ENCODE measurements around the gene AKAP8L.

Gene AKAP8L

DNA sequence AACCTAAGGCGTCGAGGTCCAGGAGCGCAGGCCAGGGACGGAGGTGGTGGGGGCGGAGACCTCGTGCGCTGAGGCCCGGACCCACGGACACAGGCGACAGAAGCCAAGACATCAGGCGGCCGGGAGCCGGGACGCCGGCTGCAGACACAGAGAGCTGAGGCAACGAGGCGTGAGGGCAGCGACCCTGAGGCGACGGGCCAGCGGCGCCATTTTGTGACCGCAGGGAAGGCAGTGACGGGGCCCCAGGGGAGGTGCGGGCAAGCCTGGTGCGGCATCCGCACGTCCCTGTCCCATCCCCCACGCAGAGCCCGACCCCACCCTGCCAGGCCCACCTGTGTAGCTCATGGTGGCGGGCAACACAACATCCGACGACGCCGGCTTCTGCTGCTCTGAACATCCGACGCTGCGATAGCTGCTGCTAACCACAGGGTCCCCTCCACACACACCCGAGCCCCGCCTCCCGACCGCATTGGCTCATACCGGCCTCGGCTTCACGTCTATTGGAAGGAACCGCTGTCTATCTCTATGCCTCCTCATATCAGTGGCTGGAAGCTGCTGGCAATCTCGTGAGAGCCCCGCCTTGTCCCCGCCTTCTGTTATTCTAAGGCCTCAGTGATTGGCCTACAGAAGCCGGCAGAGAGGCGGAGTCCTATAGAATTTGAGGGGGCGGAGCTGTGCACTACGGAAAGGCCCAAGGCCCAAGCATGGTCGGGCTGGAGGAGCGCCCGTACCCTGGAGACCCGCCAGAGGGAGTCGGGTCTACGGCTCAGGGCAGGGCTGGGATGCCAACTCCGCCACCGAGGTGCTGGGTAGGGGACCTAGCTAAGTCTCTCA, at the start of gene AKAP8L:
Gene AKAP8L (minus strand): TSS at position 410 of the 834 bp plus-strand sequence. CDS start 65 bp downstream, at position 345.
- peak; percentile 96 to 98 for DNase-seq (ENCODE audit: low read depth in 2 of 2)

DNA sequence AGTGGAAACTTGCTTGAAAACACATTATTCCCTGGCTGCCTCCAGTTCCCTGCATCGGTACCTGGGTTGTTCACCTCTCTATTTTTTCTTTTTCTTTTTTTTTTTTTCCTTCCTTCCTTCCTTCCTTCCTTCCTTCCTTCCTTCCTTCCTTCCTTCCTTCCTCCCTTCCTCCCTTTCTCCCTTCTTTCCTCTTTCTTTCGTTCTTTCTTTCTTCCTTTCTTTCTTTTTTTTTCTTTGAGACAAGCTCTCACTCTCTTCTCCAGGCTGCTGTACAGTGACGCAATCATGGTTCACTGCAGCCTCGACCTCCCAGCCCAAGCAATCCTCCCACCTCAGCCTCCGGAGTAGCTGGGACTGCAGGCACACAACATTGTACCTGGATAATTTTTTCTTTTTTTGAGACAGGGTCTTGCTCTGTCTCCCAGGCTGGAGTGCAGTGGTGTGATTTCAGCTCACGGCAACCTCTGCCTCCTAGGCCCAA, 49.0 kb upstream of the AKAP8L start:
- no peak for DNase-seq (ENCODE audit: low read depth in 2 of 2)

- DNase-seq (ENCODE audit: low read depth in 2 of 2) = peak in 1 of 2 donors; percentile 48
Measured at GRCh38 chr19:15466851-15467733, 48.3 kb upstream of the AKAP8L start.

DNA sequence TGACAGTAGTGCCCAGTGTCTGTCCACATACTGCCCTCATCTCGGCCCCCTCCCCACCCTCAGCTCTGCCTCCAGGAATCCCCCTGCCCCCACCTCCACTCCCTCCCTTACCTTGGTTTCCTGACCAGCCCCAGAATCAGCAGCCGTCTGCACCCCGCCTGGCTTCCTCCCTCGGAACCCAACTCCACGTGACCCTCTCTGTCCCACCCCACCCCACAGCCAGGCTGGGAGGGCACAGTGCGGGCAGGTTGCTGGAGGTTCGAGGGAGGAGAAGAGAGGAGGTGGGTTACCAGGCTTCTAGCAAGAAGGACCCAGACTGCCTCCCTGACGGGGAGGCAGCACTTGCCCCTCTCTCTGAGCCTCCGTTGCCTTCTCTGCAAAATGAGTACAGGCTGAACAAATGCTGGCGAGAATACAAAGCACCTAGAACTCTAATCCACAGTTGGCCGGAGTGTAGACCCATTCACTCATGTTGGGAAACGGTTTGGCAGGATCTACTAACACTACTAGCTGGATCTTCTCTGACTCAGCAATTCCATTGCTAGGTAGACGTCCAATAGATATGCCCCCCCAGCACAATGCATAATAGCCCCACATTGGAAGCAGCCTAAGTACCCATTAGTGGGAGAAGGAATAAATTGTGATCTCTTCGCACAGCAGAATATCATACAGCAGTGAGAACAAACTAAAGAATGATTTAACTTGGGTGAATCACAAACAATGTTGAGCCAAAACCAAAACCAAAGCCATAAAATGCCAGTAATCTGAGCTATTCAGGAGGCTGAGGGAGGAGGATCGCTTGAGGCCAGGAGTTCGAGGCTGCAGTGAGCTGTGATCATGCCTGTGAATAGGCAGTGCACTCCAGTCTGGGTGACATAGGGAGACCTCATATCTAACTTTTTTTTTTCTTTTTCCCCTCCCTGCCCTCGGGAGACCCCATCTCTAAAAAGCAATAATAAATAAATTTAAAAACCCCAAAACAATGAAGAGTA, 45.9 kb upstream of the AKAP8L start, which contains the start of gene RASAL3:
Gene RASAL3 (minus strand): TSS at position 151 of the 992 bp plus-strand sequence. CDS start 186 bp downstream, outside the sequence.
- DNase-seq (ENCODE audit: low read depth in 2 of 2) = peak in 1 of 2 donors; percentile 47

GRCh38 chr19:15463861-15464371, 45.1 kb upstream of the AKAP8L start:
- DNase-seq (ENCODE audit: low read depth in 2 of 2) = peak; percentile 56 to 63

GRCh38 chr19:15461694-15462093, 42.9 kb upstream of the AKAP8L start:
- no peak for DNase-seq (ENCODE audit: low read depth in 2 of 2)

DNA sequence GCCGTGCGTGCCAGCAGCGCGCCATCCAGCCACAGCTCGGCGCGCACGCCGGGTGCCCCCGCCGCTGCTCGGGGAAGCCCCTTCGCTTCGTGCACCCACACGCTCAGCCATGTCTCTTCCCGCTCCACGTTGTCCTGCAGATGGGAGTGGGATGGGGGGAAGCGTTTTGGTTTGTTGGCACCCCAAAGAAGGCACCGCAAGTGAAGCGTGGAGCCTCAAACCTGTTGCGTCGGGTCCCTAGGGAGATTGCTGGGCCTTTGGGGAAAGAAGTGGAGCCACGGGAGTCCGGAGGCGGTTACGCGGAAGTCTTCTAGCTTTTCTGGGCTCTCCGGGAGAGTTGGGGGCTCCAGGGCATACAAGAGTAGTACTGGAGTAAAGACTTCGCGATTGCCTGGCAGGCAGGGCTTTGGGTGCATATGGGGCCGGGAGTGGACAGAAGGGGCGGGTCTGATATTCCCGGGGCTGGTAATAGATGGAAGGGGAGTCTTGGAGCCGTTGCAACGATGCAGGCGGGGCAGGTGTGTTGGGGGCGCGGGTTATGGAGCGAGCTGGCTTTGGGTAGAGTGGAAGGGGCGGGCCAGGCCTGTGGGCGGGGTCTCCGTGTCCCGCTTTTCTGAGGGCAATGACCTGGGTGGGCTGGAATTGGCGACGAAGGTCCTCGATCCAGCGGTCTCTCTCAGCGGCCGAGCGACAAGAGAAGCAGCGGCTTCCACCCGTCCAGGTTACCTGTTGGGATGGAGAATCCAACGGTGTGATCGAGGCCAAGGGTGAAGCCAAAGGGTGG, 39.1 kb upstream of the AKAP8L start:
- no peak for DNase-seq (ENCODE audit: low read depth in 2 of 2)

GRCh38 chr19:15456871-15457700, 38.3 kb upstream of the AKAP8L start:
- no peak for DNase-seq (ENCODE audit: low read depth in 2 of 2)

DNA sequence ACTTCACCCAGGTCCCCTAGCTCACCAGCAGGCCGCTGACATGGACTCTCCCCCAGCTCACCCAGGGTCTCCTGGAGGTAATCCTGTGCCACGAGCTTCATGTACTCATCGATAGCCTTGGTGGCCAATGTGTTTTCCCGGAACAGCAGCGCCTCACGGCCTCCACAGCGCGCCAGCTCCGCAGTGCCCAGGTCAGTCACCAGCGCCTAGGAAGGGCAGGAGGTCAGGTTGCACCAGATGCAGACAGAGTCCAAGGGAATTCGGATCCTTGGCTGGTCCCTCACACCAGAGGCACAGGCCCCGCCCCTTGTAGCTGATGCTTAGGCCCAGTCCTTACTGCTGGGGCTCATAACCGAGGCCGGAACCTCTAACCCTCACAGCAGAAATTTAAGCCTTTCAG, 37.7 kb upstream of the AKAP8L start:
- no peak for DNase-seq (ENCODE audit: low read depth in 2 of 2)

- DNase-seq (ENCODE audit: low read depth in 2 of 2) = no peak
Measured at GRCh38 chr19:15455996-15456395, 37.2 kb upstream of the AKAP8L start.

DNA sequence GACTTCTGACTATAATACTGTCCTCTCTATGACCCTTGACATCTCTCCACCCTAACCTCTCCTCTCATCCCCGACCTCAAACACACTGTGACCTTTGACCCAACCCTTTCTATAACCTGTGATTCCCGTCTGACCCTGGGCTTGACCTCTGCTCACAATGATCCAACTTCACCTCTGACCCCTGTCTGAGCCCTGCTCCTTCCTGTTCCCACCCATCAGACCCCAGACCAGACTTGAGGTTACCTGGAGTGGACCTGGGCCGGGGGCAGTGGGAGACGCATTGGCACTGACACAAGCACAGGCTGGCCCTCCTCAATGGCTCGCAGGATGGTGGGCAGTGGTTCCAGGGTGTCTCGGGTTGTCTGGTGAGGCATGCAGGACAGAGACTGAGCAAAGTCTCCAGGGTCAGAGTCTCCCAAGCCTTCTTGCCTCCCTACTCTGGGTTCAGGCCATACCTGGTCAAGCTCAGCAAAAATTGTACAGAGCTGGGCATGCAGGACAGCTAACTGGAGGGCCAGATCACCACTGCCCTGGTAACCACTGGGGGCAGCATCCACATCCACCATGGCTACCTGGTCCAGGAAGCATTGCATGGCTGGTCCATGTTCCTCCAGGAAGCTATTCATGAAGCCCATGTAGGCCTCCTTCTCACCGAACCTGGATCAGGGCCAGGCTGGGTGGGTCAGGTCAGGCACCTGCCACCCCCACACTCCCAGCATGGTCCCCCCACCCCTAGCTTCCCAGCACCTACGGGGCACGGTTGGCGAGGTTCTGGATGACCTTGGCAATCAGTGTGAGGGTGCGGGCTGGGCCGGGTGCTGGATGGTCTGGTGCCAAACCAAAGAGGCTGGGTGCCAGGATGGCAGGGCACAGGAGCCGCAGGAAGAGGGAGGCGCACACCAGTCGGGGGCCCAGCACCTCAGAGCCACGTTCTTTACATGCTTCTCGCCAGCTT, 35.4 kb upstream of the AKAP8L start:
- no peak for DNase-seq (ENCODE audit: low read depth in 2 of 2)

GRCh38 chr19:15453091-15453578, 34.3 kb upstream of the AKAP8L start:
- no peak for DNase-seq (ENCODE audit: low read depth in 2 of 2)

- DNase-seq (ENCODE audit: low read depth in 2 of 2) = no peak
Measured at GRCh38 chr19:15452111-15453047, 33.6 kb upstream of the AKAP8L start.

- no peak for DNase-seq (ENCODE audit: low read depth in 2 of 2)
Measured at GRCh38 chr19:15450528-15450890, 31.7 kb upstream of the AKAP8L start.

- peak; percentile 74 to 83 for DNase-seq (ENCODE audit: low read depth in 2 of 2)
Measured at GRCh38 chr19:15449620-15450527, 31.1 kb upstream of the AKAP8L start, which contains the start of gene WIZ. Gene WIZ (minus strand): TSS chr19:15449956. CDS start chr19:15448307, 1,649 bp downstream.

Data from activated CD4-positive, alpha-beta T cell treated with anti-CD3 and anti-CD28 coated beads for 24 hours (primary cell).